RKO (cell line): ENCODE measurements around the gene PASK.

ENCODE experiments used
- DNase-seq: peaks from one replicate; pipeline ENCODE4 v3.0.0-alpha.2; 2016; ENCODE audit warnings: low spot score

PASK gene

DNA sequence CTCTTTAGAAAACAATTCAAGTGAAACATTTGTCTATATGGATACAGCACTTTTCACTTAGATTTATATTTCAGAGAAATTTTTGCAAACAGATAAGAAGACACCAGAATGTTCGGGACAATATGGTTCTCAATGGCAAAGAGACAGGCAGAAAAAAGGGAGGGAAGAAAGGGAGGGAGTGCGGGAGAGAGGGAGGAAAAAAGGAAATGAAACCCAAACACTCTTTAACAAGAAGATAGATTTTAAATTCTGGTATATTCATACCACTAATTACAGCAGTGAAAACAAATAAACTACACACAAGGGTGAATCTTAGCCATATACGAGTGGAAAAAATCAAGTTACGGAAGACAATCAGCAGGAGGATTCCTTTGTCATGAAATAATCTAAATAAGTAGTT lies 3.0 kb downstream of the PASK start:
- DNase-seq, result no peak

DNA sequence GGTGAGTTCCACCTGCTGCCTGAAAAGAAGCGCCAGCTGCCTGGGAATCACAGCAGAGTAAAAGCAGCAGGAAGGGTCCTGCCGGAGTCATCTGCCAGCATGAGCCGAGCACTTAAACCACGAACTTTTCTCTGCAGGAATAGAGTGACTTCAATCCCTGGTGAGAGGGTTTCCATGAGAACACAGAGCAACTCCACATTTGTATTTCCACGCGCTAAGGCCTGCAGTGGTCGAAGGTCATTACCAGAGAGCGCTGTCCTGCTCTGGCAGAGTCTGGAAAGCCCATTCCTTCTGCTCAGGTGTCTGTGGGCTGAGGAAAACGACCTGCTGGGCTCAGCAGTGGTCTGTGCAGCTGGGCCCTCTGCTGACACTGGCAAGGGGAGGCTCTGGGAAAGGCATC lies 6.7 kb downstream of the PASK start:
- no peak for DNase-seq

DNA sequence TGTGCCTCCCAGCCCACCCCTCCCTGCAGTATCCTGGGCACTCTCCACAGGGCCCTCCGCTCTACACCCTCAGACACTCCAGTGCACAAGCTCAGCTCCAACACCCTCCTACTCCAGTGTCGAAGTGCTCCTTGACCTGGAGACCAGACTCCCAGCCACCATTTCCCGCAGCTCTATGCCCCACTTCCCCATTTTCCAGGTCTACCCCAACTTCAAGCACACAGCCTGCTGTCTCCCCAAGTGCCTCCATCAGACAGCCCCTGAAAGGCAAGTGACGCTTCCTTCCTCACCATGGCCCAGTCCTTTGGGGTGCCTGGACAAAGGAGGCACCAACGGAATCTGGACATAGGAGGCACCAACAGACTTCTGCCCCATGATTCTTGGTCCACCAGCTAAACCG lies 7.2 kb downstream of the PASK start:
- DNase-seq, result no peak

DNA sequence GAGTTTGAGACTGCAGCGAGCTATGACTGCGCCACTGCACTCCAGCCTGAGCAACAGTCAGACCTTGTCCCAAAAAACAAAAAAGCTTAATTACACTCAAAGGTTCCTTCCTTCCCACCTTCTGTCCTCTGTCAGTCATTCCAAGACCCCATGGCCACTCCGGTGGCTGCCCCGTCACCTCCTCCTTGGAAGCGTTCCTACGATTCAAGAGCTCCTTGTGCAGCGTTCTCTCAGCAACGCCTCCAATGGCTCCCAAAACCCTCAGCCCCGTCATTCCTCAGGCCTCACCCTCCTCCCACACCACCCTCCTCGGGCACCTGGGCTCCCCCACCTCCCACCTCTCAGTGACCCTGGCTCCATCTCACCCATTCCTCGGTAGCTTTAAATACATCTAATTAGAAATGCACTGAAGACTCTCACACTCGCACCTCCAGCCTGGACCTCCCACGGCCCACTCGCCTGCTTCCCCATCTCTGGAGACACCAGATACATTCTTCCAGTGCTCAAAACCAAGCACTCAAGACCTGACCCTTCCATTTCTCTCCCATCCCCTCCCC lies 8.0 kb downstream of the PASK start:
- no peak for DNase-seq

DNA sequence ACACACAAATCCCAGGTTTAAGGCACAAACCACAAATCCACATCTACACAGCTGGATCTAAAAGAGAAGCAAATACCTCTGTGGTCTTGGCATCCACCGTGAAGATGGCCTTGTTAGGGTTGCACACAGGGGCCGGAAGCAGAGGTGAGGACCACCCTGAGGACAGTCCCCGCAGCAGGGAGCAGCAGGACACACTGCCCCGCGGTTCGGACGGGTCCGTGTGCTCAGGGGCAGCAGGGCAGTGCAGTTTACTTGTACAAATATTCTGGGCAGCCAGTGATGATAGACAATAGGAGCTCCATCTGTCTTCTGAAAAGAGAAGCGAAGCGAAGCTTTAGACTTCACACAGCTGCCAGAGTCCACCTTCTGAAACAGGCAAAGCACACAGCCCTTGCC lies 8.8 kb downstream of the PASK start:
- DNase-seq, result no peak

DNA sequence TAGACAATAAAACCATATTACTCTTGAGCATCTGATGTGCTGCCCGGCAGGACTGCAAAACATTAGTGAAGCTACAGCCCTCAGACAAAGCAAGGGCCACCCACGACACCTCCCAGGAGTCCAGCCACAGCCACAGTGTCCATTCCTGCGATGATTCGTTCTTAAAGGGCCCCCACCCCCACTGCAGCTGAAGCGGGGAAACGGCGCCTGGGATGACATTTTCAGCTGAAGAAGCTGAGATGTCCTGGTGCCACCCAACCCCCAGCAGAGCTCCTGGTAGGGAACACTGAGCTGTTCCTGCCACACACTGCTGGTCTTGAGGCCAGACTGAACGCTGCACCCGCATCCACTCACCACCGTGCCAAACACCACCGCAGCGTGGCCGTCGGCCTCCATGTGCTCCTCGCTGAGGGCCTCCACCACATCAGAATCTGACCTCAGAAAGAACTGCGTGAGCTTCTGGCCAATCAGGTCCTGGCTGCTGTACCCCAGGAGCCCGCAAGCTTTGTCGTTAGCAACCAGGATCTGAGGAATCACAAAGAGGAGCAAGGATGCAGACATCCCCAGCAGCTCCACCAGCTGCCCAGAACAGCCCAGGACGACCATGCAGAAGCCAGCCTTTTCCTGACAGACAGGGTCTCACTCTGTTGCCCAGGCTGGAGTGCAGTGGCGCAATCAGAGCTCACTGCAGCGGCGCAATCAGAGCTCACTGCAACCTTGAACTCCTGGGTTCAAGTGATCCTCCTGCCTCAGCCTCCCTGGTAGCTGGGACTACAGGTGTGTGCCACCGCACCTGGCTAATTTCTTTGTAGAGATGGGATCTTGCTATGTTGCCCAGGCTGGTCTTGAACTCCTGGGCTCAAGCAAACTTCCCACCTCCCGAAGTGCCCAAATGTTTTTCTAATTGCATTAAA lies 9.5 kb downstream of the PASK start:
- no peak for DNase-seq

DNA sequence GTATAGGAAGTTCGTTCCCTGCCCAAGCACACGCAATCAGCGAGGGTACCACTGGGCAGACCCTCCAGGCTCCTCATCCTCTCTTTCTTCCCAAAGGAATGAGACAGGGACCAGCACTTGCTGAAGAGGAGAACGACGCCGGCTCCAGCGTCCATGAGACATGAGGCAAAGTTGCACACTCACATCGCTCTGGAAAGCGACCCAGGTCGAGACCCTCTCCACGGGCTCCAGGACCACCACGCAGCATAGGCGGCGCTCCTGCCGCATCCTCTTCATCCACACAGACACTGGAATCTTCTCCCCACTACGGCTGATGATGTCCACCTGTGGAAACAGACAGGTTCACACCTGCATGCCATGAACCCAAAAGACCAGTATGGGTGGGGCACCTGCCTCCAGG lies 10.8 kb downstream of the PASK start:
- no peak for DNase-seq

DNA sequence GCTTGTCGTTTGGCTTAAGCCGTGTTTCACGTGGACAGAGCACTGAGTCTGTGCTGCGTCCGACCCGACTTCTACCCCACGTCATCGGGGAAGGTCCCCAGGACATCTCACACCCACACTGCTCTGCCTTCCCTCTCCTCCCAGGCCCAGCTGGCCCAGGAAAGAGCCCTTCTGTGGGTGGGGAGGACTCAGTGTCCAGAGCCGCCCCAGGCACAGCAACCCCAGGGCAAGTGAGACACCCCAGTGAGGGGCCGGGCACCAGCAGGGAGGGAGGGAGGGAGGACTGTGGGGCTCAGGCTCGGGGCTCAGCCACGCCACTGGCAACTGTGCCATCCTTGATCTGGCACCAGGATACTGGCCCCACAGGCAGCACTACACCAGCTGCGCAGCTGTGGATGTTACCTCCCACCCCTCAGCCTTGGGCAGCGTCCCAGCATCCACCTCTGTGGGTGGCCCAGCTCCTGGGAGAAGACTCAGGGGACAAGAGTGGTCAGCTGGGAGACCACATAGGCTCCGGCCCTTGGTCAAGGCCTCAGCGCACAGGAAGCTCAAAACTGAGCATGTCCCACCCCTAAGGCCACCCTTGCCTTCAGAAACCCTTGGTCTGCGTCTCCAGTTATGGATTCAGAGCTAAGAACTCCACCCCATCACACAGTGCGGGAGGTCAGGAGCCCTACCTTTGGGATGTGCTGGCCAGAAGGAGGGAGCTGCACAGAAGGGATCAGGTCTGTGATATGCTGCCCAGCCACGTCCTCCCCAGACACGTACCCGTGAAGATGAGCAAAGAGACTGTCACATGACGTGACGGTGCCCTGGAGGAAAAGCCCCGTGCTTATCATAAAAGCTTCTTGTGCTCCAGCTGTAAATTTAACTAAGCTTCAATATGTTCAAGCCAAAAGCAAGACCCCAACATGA lies 11.7 kb downstream of the PASK start:
- no peak for DNase-seq

DNA sequence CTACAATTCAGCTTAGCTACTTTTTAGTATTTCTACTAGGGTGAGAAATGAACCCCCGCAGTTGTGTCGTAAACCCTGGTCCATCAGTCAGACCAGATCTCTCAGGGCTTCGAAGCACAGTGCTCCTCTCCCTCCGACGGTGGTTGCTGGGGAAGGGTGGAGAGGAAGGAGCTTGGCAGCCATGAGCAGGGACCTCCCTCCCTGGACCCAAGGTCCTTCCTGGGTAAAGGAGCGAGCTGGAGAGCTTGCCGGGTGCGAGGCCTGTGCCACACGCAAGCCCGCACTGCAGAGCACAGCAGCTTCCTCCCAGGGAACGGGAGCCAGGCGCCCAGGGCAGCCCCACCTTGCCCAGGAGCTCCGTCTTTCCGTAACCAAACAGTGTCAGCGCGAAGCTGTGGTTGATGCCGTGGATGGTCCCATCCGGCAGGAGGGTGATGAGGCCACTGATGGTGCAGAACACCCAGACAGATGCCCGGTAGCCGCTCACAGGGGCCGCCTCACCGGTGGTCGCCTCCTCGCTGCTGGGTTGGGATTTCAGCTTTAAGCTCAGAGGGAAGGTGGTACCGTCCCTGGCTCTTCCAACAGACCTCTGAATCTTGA lies 12.5 kb downstream of the PASK start:
- DNase-seq, result no peak

DNA sequence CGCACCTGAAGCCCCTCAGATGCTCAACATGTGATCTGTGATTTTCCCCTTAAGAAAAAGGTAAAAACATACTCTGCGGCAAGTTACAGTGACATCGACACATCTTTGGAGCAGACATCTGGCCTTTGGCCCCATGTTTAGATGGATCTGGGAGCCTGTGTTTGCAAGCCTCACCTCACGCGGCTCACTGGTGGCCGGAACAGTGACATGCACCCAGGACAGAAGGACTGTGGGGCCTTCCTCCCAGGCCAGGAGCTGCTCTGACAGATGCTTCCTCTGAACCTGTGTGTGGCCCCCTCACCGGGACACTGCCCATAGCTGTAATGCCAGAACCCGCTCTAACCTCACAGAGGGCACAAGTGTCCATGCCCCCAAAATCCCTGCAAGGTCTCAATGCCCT lies 13.1 kb downstream of the PASK start:
- DNase-seq, result no peak

DNA sequence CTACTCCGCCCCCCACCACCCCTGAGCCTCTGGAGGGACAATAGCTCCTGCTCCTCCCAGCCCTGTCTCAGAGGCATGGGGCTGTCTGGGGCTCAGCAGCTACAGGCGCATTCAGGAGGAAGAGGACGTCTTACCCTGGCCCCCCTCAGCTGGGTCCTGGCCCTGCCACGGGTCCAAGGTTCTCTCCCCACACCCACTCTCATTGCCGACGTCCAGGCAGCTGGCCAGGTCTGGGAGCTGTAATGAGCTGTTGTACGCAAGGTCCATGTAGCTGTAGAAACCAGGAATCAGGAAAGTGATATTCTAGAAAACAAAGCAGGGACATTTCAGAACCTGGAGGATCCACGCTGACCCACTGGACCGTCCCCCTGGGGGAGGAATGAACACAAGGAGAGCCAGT lies 13.5 kb downstream of the PASK start:
- DNase-seq, result no peak

DNA sequence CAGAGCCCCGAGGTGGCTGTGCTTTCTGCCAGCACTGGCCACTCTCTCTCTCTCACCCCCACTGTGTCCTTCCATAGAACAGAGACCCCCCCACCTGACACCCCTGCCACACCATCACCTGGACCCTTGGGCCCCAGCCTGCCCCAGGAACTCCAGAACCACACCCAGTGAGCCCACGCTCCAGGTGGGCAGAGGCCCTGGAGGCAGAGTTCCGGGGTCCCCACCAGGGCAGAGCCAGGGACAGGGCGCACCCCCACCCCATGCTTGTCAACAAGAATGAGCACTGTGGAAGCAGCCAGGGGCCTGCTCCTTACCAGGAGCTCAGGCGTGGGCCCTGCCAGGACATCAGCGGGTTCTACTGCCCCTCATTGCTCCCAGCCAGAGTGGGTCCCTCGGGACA lies 14.6 kb downstream of the PASK start:
- DNase-seq, result no peak

DNA sequence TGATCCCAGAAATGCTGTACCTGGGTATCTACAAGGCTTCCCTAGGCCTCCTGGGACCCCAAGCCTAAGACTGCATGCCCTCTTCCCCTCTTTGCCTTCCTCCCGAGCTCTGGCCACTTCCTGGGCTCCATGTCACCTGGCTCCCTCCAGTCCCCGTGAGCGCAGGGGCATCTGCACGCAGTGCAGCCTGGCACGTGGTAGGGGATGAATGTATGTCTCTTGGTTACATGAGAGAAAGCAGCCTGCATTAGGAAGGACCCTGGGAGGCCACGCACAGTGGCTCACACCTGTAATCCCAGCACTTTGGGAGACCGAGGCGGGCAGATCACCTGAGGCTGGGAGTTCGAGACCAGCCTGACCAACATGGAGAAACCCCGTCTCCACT lies 15.8 kb downstream of the PASK start:
- no peak for DNase-seq

DNA sequence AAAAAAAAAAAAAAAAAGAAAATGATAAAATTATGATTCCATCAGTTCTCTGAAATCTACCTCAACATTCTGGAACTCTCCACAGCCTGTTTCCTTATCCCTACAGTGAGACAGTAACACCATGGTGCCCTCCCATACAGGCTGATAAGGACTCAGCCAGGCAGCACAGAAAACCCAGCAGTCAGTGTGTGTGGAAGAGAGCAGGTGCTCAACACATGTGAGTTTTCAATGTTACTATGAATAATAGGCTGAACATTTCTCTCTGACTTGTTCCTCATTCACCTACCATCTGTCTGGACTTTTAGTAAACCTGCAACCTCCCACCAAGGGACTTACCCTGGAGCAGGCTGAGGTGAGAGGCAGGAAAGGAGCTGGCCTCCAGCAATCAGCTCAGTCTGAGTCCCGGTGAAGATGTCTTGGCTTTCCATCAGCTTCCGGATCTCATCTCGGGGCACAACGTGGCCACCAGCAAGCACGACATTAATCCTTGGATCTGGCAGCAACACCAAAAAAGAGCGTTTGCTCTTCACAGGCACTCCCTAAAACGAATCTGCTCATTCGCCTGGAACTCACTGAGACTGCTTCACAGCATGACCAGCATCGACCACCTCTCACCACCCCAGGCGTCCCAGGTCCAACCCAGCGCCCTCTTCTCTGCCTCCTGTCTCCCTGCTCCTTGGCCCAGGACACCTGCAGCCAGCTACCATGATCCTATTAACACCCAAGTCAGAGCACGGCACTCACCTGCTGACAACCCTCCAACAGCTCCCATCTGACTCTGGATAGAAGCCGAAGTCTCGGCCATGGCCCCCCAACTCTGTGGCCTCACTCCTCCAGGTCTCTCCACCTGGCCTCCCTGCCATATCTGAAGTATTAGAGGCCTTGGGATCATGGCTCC lies 16.5 kb downstream of the PASK start:
- no peak for DNase-seq

DNA sequence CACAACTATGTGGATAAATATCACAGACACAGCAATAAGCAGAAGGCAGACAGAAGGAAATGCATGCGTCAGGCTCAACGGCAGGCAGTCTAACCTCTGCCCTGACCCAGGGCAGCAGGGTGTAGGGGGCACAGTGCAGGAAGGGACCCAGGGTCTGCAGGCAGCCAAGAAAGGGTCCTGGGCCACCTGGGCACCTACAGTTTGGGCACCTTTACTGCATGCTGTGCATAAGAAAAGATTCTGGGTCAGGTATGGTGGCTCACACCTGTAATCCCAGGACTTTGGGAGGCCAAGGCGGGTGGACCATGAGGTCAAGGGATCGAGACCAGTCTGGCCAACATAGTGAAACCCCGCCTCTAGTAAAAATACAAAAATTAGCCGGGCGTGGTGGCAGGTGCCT lies 17.7 kb downstream of the PASK start:
- no peak for DNase-seq

DNA sequence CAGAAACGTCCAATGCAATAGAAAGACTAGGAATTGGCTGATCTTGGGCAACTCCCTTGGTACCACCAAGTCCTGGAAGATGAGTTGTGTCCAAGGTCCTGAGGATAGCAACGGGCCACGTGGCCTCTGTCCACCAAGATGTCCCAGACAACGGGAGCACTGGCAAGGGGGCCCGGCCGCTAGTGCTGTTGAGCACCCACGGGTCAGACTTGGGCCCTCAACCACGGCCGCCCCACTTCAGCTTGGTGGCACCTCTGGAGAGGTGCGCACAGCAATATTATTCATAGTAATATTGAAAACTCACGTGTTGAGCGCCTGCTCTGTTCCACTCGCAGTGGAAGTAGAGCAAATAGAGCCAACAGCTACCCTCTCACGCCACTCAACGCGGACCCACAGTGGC lies 19.0 kb downstream of the PASK start:
- DNase-seq, result no peak

DNA sequence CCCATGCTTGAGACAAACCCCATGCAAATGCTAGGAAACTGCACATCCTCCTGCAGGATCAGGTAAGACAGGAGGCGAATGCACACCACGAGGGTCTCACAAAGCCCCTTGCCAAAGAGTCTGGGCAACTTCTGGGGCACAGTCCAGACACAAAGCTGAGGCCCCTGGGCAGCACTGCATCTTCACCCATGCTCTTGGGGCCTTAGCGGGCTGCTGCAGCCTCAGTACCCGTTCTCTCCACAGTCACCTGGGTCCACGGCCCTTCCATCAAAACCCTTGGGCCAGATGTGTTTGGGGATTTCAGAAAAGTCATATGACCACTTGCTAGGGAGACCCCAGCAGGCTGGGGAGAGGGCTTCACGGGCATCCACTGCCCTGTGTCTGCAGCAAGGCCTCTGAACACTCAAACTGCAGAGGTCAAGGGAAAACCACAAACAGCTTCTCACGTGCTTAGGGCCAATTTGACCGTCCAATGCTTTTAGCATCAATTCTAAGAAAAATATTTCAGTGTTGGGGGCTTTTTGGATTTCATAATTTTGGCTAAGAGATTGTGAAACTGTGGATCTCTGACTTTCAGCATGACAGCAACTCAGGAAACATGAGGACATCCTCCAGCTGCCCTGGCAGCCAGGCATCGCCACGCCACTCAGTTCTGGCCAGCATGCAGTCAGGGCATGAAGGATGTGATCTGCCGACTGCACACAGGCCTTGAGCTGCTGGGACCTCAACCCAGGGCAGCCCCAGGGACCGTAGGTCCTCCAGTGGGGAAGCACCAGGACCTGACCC lies 20.0 kb downstream of the PASK start:
- DNase-seq, result no peak

DNA sequence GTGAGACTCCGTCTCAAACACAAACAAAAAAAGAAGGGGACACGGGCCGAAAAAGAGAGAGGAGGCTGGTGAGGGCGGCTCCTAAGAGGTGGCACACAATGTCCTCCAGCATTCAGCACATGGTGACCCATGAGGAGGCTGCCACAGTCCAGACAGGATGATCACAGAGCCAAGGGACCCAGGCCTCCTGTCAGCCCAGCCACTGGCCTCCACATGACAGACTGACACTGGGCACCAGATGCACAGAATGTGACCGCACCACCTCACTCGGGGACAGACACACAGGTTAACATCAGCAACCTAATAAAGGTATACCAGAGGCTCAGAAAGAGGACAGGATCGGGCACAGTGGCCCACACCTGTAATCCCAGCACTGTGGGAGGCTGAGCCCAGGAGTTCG lies 21.0 kb downstream of the PASK start:
- DNase-seq, result no peak

DNA sequence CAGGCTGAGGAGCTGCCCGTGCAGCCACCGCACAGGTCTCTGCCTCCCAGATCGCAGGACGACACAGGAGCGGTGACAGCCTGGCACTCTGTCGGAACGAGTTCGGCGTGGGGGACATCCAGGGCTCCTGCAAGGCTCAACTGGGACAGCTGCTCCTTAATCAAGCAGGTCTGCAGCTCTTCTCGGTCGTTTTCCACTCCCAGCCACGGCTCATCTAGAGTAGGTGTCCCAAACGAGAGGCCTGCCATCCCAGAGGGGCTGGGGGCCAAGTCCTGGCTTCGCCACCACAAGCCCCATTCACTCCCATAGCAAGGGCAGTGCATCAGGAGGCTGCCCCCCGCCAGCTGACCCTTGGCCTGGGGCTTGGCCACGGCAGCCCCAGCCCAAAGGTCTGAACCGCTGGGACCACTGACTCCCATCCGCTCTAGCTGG lies 22.5 kb downstream of the PASK start:
- no peak for DNase-seq

DNA sequence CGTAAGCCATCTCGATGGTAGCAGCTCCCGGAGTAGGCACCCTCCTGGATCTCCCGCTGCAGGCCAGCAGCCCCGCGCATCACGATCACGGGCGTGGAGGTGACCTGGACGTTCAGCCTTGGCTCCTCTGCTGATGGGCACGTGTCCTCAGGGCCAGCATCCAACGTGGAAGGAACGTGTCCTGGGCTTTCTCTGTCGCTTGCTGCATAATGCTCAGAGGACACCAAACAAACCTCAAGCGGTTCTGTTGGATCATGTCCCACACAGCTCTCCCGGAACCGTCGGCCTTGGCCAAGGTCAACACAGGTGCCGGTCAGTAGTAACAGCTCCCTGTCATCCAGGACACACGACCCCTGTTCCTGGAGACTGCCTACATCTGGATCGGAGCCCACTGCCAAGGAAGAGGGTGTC lies 23.1 kb downstream of the PASK start:
- no peak for DNase-seq

DNA sequence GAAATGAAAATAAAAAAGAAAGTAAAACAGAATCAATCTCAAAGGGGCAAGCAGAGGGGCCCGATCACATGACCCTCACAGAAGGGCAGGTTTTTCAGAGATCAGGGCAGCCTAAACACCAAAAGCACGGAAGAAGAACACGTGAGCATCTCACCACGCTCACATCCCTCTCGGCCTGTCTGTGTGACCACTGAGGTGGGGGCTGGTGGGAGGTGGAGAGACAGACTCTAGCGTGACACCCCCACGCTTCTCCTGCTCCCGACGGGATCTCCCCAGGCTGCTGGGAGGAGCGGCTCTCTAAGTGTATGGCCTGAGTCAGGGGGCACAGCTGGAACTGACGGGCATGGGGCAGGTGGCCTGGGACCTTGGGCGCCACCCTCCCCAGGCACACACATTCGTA lies 23.6 kb downstream of the PASK start:
- DNase-seq, result no peak
